Thyroid gland (tissue), 4 donors: ENCODE results near the gene MACROD1.
A peak's percentile ranks its signal among the peaks of the same experiment; 100 is the strongest.

Experiments used
- POLR2A ChIP-seq, 2 donors: fragments of 450-650 bp; IDR thresholded peaks; one replicate each; pipeline ENCODE4 v1.6.1; 2017; ENCODE audit warnings: antibody characterized with exemption in 2 of 2, mild to moderate bottlenecking in 2 of 2, moderate library complexity in 1 of 2
- TF ChIP-seq, protein P1 (sequence below), 6 experiments: fragments of 200-600 bp in 3 of 6; fragments of 450-650 bp in 3 of 6; sonication (generic) in 3 of 6; IDR thresholded peaks; one replicate each; pipeline ENCODE4 v1.5.1; 2016 to 2019; ENCODE audit warnings: antibody characterized with exemption in 6 of 6, mild to moderate bottlenecking in 2 of 6, inconsistent platforms in 1 of 6, moderate library complexity in 1 of 6

DNA sequence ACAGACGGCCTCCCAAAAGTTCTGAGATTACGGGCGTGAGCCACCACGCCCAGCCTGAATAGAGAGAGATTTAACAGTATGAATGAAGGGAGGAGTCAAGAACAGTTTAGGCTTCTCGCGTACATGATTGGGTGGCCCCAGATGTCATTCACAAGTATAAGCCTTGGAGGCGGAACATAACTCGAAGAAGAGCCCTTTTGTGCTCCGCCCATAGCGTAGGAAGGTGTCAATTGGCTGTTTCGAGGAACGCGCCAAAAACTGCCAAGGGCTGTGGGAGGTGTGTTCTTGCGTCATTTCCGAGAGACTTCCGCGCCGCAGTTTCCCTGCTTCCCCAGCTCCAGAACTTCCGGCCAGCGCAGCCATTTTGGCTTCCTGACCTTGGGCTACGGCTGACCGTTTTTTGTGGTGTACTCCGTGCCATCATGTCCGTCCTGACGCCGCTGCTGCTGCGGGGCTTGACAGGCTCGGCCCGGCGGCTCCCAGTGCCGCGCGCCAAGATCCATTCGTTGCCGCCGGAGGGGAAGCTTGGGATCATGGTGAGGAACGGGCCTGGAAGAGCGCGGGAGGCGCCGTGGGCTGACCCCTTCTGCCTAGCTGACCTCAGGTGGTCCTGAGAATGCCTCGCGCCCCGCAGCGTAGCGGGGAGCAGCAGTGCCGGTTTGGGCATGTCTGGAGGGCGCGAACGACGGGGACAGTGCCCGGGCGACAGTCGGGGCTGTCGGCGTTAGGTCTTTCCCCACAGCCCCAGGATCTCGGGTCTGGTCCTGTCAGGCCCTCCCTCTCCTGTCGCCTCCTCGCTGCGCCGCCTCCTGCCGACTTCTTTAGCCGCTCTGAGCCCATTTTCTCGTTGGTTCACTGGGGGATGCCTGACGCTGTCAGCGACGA lies 191.4 kb downstream of the MACROD1 start, which contains the start of gene COX8A:
- TF ChIP-seq, protein P1, sequence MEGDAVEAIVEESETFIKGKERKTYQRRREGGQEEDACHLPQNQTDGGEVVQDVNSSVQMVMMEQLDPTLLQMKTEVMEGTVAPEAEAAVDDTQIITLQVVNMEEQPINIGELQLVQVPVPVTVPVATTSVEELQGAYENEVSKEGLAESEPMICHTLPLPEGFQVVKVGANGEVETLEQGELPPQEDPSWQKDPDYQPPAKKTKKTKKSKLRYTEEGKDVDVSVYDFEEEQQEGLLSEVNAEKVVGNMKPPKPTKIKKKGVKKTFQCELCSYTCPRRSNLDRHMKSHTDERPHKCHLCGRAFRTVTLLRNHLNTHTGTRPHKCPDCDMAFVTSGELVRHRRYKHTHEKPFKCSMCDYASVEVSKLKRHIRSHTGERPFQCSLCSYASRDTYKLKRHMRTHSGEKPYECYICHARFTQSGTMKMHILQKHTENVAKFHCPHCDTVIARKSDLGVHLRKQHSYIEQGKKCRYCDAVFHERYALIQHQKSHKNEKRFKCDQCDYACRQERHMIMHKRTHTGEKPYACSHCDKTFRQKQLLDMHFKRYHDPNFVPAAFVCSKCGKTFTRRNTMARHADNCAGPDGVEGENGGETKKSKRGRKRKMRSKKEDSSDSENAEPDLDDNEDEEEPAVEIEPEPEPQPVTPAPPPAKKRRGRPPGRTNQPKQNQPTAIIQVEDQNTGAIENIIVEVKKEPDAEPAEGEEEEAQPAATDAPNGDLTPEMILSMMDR (IDR thresholded peaks at IDR 0.05) = peak in 2 of 6 experiments; percentile 7 to 11
- TF ChIP-seq POLR2A (IDR thresholded peaks at IDR 0.05) = peak; percentile 59 to 81
